ENCODE results near the gene IFT52.

The IFT52 gene

DNA sequence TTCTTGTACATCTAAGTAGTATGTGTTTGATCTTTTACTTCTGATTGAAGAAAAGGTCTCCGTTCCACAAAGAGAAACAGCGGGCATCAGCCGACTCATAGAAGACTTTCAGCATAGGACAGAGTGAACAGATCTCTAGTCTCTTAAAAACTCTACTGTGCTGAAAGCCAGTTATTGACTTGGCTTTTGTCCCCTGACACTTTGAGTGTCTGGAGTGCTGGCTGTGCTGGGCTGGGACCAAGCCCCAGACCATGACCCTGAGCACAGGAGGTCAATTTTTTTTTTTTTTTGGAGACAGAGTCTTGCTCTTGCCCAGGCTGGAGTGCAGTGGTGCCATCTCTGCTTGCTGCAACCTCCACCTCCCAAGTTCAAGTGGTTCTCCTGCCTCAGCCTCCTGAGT, 104.0 kb downstream of the IFT52 start:
- no peak for DNase-seq

DNA sequence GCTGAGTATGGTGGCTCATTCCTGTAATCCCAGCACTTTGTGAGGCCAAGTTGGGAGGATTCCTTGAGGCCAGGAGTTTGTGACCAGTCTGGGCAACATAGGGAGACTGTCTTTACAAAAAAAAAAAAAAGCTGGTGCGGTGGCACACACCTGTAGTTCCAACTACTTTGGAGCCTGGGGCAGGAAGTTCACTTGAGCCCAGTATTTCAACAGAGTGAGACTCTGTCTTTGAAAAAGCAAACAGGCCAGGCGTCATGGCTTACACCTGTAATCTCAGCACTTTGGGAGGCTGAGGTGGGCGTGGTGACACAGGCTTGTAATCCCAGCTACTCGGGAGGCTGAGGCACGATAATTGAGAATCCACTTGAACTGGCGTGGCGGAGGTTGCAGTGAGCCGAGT, 104.8 kb downstream of the IFT52 start:
- no peak for DNase-seq
